Measurements from ENCODE around the gene PLXNA4.

The PLXNA4 gene

DNA sequence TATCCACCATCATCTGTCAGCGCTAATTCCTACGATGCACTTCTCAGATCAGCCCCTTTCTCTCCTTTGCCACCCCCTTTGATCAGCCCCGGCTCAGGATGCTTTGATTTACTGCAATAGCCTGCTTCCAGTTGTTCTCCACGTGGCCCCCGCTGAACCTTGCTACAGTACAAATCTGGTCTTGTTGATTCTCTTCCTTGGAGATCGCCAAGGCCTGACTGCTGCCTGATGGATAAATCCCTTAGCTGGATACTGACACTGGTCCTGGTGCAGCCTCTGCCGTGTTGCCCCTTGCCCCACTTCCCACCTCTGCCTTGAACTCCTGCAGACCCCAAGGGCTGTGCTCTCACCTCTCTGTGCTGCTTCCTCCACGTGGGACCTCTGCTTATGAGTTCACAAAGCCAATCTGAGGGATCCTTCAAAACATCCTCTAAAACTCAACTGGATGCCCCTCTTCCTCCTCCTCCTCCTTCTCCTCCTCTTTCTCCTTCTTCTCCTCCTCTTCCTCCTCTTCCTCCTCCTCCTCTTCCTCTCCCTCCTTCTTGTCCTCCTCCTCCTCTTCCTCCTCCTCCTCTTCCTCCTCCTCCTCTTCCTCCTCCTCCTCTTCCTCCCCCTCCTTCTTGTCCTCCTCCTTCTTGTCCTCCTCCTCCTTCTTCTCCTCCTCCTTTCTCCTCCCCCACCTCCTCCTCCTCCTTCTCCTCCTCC is 15.3 kb downstream of the PLXNA4 start:
- no peak for DNase-seq

DNA sequence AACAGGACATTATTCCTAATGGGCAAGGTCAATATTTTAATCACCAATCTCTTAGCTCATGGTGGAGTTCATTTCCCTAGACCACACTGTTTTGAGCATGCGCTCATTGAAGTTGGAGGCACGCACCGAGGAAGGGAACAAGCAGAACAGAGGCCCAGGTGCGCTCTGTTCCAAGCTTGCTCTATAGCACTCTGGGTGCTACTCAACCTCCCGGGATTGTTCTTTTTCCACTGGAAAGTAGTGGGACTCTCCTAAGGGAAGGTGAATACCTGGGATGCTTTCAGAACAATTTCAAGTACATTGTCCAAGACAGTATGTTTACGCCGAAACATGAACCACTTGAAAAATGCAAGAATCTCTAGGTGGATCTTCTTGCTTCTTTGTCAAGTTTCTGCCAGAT is 16.2 kb downstream of the PLXNA4 start:
- no peak for DNase-seq

DNA sequence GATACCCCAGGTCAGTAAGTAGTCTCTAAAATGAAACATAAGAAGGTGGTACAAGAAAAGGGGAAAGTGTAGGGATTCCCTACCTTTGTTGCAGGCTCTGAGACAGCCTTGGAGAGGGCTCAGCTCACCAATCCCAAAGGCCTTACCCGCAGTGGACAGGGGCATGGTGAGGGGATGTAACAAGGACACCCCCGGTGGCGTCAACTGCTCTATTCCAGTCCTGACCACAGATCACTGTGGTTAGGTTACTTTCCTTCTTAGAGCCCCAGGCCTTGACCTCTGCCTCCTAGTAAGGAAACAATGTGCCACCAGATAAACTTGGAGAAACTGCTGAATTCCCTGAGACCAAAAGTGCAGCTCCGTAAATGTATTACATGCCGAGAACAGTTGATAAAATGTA is 17.5 kb downstream of the PLXNA4 start:
- DNase-seq = no peak

DNA sequence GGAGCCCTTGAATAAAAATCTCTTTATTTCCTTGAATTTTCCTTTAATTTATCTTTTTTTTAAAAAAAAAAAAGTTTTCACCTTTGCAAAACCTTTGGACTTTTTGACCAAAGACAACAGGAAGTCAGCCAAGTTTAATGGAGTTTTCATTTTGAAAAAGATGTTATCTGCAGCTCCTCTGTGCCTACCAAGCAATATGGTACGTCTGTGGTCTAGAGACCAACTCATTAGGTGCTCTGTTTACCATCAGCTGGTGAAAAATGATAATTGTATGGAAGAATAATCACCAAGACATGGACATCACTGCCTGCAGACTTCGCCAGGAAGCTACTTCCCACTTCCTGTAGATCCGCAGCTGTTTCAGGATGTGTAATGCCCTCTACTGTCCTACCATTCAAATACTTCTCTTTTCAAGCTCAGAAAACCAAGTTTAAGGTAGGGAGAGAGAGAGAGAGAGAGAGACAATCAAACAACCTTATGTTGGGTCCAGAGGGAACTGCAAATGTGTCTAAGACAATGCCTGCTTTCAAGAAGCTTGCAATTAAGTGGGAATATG is 18.7 kb downstream of the PLXNA4 start:
- DNase-seq = no peak

DNA sequence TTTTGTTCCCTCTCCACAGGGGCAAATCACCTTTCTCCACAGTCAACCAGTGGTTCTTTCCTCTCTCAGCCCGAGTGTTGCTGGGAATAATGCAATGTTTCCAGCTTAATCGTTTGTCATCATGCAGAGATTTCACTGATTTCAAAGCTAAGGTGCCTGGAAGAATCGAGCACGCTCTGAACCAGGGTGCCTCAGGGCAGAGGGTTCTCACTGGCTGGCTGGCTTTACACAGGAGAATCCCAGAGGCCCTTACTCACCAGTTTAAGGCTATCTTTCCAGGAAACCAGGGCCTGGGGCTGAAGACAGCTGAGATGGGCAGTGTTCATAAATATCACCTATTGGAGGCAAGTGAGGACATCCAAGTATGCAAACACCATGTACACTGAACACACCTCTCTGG is 21.8 kb downstream of the PLXNA4 start:
- DNase-seq = no peak

DNA sequence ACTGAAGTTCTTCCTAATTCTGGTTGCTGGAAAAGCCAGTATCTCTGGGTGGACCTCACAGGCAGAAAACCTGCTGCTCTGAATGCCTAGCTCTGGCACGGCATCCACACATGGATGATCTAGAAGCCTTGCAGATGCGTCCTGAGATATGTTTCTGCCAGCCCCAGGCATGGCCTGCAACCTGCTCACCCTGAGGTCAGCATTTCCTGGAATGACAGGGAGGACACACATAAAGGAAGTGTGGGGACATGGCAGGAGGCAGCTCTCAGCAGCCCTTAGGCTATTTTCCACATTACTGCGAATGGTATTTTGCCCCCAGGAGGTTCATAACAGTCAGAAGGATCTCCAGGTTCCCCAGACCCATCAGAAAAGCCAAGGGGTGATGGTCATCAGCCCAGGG is 23.2 kb downstream of the PLXNA4 start:
- no peak for DNase-seq

DNA sequence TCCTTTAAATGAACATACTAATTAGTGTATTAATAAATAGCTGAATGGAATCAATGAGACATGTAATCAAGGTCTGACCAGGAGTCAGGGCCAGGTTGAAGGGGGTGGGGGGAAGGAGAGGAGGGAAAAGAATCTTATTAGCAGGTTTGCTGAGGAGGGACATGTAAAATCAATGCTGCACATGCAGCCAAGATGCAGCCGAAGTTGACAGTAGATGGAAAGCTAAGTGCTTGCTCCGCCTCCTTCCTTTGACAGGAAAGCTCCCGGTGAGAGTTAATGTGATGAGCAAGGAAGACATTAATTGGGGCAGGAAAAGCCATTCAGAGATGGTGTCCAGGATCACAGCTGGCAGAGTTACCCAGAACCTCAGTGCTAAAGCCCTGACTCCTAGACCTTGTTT is 24.4 kb downstream of the PLXNA4 start:
- DNase-seq = no peak

DNA sequence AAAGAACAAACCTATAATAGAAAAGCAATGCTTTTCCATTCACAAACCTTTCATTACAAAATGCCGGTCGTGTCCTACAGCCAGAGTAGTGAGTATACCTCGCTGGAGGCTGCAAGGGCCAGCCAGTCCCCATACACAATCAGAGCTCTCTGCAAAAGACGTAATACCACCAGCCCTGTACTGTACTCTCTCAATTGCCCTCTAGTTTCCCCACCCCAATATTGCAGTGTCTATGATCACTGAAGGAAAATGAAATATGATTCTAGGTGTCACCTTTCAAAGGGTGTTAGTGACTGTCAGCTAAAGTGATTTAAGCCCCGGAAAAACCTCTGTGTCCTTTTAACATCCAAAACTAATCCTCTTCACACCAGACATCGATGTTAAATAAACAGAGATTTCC is 24.8 kb downstream of the PLXNA4 start:
- no peak for DNase-seq

DNA sequence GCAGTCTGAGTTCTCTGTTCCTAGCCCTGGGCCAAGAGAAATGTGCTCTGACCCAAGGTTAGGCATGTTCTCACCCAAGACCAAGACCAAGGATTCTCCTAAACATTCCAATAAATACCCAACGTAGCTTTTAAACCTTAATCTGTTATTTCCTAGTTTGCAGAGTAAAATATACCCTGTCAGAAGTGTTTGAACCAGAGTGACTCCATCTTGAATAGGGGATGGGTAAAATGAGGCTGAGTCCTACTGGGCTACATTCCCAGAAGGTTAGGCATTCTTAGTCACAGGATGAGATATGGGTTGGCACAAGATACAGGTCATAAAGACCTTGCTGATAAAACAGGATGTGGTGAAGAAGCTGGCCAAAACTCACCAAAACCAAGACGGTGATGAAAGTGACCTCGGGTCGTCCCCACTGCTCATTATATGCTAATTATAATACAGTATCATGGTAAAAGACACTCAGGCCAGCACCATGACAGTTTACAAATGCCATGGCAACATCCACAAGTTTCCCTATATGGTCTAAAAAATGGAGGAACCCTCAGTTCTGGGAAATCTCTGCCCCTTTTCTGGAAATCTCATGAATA is 27.7 kb downstream of the PLXNA4 start:
- DNase-seq = no peak

DNA sequence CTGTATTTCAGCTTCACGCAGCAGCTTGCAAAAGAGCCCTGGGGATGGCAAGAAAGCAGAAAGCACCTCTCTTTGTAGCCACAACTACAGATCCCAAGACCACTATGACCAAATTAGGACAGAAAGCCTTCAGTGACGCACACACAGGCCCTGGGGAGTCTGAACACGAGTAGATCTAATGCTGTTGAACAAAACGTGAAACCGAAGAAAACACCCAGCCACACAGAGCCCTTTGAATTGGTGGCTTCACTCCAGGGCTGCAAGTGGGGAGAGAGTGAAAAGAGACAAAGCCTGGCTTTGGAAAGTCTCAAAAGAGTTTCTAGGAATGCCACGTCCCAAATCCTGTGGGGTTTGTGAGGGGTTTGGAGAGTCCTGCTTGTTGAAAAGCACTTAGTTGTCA is 28.4 kb downstream of the PLXNA4 start:
- no peak for DNase-seq

DNA sequence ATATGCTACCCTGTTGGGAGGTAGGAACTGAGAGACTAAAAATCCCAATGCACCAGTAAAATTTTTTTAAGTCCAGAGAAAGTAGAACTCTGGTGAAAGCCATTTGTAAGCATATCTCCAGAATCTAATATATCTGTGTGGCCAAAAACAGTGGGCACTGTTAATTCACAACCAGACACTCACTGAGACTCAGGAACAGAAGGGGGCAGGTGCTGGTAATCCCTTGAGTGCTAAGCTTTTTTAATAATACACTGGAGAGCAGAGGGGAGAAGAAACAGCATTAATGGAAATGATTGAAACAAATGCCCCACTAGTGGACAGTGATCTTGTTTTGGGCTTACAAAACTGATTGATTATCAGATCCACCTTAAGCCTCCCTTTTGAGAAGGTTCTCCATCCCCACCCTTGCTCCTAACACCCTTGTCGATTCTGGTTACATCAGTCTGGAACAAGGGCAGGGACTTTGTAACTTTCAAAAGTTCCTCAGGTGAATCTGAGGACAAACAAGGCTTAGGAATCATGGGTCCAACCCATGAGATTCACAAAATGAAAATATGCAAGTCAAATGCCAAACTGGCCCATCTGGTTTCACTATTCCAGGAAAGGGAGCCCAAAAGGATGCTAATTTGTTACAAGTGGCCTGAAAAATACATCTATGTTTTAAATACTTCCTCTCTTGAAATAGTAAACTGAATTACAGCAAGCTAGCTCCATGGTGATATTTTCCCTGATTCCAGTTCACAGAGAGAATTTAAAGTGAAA is 29.7 kb downstream of the PLXNA4 start:
- no peak for DNase-seq

DNA sequence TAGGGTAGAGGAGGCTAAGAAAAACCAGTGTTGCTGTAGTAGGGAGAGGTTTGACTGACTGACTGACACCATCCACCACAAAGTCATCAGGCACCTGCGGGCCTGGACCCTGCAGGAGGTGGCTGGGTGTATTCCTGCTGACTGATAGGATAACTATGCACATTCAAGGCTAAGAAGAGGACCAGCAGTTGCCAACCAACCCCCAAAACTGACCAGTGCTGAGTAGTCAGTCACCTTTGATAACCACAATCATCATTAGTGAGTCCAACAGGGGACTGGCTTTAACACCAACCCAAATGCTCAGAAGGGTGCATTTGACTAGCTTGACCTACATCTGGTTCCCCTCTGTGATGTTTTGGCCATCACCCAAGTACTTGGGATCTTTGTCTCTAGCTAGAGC is 30.5 kb downstream of the PLXNA4 start:
- no peak for DNase-seq

DNA sequence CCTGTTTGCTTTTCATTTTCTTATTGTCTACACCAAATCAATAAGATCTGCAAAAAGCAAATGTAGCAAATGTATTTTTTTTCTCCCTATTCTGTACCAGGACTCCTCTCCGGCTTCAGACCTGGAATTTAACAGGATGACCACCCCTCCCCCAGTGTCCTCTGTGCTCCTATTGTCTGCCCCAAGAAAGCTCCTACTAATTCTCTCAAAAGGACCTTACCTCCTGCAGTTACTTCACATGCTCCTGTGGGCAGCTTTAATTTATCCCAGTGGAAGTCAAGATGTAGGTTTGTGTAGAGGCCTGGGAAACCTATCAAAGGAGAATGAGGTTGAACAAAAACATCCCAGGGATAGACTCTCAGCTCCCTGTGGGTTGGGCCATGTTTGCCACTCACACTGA is 31.3 kb downstream of the PLXNA4 start:
- DNase-seq = no peak

DNA sequence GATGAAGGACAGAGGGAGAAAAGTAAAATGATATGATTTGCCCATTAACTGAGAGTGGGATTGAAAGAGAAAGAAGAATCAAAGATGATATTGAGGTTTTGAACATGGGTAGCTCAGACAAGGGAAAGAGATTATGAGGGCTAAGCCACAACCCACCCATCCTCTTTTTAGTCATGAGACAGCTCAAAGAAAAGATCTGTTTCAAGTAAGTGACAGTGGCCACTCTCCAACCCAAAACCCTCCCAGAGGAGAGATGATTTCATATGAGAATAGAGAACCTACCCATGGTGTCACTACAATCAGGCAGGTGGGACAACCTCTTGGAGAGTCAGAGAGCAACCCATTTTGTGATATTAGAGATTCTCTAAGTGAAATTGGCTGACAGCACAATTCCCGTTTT is 32.2 kb downstream of the PLXNA4 start:
- DNase-seq = no peak

DNA sequence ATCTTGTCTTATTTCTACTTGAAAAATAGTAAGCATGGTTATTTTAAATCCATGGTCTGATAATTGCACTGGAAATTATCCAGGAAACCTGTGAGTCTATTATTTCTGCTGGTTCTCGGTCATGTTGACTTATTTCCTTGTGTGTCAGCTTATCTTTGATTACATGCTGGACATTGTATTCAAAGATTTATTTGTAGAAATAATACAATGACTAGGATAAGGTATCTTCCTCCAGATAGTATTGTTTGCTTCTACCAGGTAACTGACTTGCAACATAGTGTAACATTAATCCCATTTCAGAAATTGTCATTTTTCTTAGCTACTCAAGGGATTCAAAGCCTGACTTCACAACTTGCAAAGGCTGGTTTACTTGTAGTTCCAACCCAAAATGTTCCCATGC is 33.4 kb downstream of the PLXNA4 start:
- no peak for DNase-seq

DNA sequence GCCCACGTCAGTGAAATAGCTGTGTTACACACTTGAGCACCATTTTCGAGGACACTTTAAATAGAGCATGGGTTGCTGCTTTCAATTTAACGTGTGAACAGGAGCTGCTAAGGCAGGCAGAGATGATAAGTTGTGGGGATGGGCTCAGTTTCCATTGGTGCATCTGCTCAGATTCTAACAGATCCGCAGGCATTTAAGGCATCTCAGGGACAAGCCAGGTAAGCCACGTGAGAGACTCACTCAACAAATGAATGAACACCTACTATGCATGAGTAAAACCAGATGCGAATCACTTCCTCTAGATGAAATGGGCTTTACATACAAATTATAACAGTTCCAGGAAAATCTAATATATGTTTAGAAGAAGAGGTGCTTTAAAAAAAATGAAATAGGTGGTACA is 34.6 kb downstream of the PLXNA4 start:
- no peak for DNase-seq

DNA sequence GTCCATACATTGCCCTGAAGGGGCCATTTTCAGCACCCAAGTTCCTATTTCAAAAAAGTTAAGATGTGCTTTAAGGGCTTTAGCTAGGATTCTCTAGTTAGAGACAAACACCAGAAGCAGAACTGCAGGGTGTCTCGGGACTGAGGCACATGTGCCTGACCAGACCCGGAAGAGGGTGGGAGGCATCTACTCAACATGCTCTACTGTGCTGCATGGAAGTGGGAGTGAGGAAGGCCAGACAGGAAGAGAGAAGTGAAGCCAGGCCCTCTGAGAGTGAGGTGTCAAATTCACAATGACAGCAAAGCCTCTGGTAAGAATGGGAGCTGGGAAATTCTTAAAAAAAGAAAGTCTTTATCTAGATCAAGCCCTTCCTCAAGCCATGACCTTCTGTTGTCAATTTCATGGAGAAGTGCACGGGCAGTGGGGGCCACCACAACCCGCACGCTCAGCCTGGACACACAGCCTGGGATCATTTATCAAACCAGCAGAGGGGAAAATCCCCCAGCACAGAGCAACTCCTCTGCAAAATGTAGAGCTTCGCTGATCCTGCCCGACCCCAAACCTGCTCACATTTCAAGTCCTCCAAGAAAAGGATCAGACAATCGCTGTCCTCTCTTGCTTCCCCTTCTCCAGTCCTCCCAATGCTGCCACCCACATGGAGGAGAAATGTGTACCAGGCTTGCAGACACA is 38.7 kb downstream of the PLXNA4 start:
- DNase-seq = no peak

DNA sequence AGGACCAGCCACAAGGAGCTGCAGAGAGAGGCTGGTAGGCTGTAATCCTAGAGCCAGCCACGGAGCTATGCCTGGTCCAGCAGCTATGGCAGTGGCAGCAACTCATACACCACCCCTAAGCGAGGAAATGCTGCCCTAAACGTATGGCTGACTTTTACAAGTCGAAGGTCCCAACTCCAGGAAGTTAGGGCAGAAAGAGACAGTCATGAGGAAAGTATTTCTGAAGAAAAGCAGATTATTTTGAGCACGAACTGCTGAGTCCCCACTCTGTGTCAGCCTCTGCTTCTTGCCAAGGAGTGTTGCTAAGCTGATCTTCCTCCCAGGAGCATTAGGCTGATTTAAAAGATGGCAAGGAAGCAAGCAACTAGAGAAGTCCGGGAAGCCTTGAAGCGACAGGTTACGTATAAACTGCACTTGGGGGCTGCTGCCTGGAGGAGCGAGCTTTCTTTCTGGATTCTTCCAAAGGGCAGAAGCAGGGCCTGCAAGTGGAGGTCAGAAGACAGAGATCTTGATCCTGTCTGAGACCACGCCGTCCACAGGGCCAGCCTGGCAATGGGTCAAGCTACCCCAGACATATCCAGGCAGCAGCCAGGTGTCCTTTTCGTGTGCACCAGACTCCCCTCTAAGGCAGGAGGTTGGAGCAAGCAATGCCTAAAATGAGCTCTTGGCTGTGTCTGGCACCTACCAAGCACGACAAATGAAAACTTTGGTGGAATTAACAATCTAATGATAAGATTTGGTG is 39.4 kb downstream of the PLXNA4 start:
- DNase-seq = no peak

DNA sequence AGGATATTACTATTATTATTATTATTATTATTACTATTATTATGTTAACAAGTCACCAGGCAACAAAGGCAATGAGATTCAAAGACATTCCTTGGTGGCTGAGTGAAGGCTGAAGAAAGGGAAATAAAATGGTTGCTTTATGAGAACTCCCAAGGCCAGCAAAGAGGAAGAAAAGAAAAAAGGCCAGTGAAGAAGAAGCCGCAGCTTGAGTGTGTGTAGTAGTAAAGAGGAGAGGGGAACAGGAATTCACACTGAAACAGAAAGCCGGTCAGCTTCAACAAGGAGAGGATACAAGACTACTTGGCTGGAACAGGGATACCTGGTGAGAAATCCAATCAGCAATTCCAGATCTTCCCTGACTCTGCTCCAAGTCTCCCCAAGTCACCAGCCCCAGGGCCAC is 42.4 kb downstream of the PLXNA4 start:
- no peak for DNase-seq

DNA sequence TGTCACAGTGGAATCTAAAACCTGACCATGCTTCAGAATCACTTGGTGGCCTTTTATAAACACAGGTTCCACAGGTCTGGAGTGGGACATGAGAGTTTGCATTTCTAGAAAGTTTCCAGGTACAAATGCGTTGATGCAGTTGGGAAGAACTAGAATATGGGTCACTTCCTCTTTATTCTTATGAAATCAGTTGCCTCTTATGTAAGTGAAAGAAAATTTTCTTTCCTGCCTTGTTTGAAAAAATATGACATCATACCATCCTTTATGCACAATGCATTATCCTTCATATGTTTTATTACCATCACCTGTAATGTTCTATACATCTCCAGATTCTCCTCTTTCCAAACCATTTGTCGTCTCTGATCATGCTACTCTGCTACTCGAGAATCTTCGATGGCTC is 44.0 kb downstream of the PLXNA4 start:
- DNase-seq = no peak

DNA sequence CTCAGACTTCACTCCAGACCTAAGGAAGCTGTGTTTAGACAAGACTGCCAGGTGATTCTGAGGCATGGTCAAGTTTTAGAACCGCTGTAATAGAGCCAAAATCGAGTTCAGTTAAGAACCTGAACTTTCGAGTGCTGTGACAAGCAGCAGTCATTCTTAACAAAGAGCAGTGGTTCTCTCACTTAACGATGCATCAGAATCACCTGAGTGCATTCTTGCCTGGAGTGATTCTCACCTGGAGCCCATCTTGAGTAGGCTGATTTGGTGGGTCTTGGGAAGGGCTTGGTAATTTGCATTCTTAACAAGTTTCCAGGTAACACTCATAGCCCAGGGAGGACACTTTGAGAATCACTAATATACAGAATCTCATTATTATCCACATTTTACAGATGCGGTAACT is 44.7 kb downstream of the PLXNA4 start:
- DNase-seq = no peak

DNA sequence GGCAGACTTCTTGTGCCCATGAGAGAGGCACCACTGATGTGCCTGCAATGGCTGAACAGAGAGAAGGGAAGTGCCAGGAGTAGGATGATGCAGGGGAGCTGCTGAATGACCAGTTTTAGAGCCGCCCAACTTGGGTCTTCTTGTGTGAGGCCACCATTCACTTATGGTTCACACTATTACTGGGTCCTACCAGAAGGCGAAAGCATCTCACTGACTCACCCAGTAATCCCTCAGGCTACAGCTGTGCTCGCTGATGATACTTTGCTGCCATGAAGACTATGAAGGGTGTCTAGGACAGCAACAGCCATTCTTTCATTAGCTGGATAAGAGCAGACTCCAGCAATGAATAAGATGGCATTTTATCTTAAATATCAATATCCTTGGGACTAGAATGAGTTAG is 47.6 kb downstream of the PLXNA4 start:
- DNase-seq = no peak
